Measurements from ENCODE around the gene LCOR.

DNA sequence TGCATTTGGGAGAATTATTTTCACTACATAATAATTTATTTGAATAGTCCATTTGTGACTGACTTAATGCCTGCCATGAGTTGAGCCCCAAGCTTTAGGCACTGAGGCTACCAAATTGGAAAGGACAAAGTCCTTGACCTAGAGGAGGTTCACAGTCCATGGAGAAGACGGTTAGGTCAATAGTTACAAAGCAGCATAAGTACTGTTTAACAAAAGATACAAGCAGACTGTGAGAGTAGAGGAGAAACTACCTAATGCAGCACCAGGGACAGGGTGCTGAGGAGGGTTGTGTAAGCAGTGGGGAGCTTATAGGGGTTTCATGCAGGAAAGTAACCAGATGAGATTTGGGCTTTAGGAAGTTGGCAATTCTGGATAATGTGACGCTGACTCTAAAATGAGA is 139.2 kb downstream of the LCOR start:
- no peak for TF ChIP-seq POLR2A (IDR thresholded peaks at IDR 0.05)
- TF ChIP-seq, protein P1, sequence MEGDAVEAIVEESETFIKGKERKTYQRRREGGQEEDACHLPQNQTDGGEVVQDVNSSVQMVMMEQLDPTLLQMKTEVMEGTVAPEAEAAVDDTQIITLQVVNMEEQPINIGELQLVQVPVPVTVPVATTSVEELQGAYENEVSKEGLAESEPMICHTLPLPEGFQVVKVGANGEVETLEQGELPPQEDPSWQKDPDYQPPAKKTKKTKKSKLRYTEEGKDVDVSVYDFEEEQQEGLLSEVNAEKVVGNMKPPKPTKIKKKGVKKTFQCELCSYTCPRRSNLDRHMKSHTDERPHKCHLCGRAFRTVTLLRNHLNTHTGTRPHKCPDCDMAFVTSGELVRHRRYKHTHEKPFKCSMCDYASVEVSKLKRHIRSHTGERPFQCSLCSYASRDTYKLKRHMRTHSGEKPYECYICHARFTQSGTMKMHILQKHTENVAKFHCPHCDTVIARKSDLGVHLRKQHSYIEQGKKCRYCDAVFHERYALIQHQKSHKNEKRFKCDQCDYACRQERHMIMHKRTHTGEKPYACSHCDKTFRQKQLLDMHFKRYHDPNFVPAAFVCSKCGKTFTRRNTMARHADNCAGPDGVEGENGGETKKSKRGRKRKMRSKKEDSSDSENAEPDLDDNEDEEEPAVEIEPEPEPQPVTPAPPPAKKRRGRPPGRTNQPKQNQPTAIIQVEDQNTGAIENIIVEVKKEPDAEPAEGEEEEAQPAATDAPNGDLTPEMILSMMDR (IDR thresholded peaks at IDR 0.05): no peak
